Astrocyte of the cerebellum (primary cell): ENCODE measurements around the gene UTP11.
A peak's percentile ranks its signal among the peaks of the same experiment; 100 is the strongest.

Source experiments
- DNase-seq: peaks from one replicate; pipeline ENCODE4 v3.0.0-alpha.2; 2011; ENCODE audit warnings: low read depth
- H3K4me3 ChIP-seq: 2 replicates; pipeline ENCODE4 v1.5.1; 2011; ENCODE audit warnings: mild to moderate bottlenecking, low read depth, low read length, moderate library complexity
- in situ Hi-C: cut with HindIII; loops from 2 replicates; pipeline ENCODE4 v1.10.0; 2017; ENCODE audit warnings: low sequenced_read_pairs
- TF ChIP-seq, protein P1 (sequence below): IDR thresholded peaks from 2 replicates; pipeline ENCODE4 v1.5.1; 2012; ENCODE audit warnings: low read length, low read depth, moderate library complexity, mild to moderate bottlenecking; ENCODE audit errors: missing control alignments

The UTP11 gene

GRCh38 chr1:38071312-38072256 lies 59.0 kb downstream of the UTP11 start:
- H3K4me3 ChIP-seq = no peak overlapping the region
- in situ Hi-C loops = no loop called here
- DNase-seq = no peak
- TF ChIP-seq, protein P1, sequence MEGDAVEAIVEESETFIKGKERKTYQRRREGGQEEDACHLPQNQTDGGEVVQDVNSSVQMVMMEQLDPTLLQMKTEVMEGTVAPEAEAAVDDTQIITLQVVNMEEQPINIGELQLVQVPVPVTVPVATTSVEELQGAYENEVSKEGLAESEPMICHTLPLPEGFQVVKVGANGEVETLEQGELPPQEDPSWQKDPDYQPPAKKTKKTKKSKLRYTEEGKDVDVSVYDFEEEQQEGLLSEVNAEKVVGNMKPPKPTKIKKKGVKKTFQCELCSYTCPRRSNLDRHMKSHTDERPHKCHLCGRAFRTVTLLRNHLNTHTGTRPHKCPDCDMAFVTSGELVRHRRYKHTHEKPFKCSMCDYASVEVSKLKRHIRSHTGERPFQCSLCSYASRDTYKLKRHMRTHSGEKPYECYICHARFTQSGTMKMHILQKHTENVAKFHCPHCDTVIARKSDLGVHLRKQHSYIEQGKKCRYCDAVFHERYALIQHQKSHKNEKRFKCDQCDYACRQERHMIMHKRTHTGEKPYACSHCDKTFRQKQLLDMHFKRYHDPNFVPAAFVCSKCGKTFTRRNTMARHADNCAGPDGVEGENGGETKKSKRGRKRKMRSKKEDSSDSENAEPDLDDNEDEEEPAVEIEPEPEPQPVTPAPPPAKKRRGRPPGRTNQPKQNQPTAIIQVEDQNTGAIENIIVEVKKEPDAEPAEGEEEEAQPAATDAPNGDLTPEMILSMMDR = peak; percentile 35

GRCh38 chr1:38072858-38073257 lies 60.3 kb downstream of the UTP11 start:
- in situ Hi-C loops = no loop called here
- H3K4me3 ChIP-seq = no peak overlapping the region
- no peak for DNase-seq
- TF ChIP-seq, protein P1 = no peak

DNA sequence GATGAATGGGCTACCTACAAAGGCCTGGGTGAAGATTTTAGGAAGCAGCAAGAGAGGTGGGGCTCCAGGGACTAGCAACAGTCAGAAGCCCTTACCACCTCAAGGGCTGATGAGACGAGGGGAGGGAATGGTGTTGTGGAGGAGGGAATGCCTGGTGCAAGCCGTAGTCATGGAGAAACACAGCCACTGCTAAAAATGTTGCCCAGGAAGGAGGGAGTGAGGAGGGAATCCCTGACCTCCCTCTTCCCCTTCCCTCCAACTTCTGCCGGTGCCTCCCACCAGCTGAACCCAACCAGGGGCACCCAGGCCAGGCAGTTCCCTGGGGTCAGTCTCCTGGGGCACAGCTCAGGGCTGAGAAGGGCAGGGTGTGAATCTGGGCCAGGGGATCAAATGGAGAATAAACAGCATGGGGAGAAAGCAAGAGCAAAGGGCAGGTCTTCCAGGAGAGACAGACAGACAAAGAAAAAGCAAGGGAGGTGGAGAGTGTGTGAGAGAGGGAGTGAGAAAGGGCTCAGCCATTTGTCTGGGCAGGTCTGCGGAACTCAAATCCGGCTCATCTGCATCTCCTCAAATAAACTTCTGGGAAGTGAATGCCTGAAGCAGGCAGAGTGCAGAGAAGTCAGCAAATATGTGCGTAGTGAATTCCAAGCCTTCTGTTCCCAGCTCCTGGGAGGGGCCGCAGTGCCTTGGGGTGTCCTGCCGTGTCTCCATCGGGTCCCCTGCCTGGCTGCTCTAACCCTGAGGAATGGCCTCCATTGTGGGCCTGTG lies 61.2 kb downstream of the UTP11 start:
- TF ChIP-seq, protein P1 = no peak
- in situ Hi-C loops = no loop called here
- DNase-seq = no peak
- no peak overlapping the region for H3K4me3 ChIP-seq

GRCh38 chr1:38074302-38074677 lies 61.8 kb downstream of the UTP11 start:
- in situ Hi-C loops = no loop called here
- DNase-seq = no peak
- H3K4me3 ChIP-seq = no peak overlapping the region
- TF ChIP-seq, protein P1 = no peak
